HuH-7.5 (cell line): Measurements from ENCODE around the gene OBSCN.

Experiments used
- DNase-seq: peaks from one replicate; pipeline ENCODE4 v3.0.0; 2011; ENCODE audit warnings: low spot score

The OBSCN gene

GRCh38 chr1:228381356-228381755, 173.5 kb downstream of the OBSCN start:
- DNase-seq: no peak

- DNase-seq: no peak
These were observed 175.9 kb downstream of the OBSCN start for GRCh38 chr1:228383773-228384172.

GRCh38 chr1:228385232-228385631, 177.4 kb downstream of the OBSCN start:
- DNase-seq: no peak

- no peak for DNase-seq
These were observed 179.5 kb downstream of the OBSCN start for GRCh38 chr1:228387321-228387720.

- no peak for DNase-seq
These were observed 182.8 kb downstream of the OBSCN start for GRCh38 chr1:228390649-228391048.

- no peak for DNase-seq
These were observed 183.7 kb downstream of the OBSCN start for GRCh38 chr1:228391411-228392020.

- no peak for DNase-seq
These were observed 184.5 kb downstream of the OBSCN start for GRCh38 chr1:228392111-228392936.

GRCh38 chr1:228393268-228393701, 185.4 kb downstream of the OBSCN start:
- DNase-seq: no peak

- DNase-seq: no peak
These were observed 186.1 kb downstream of the OBSCN start for GRCh38 chr1:228393811-228394570.

GRCh38 chr1:228394571-228395394, 186.9 kb downstream of the OBSCN start:
- DNase-seq: no peak

GRCh38 chr1:228396770-228397662, 189.2 kb downstream of the OBSCN start:
- DNase-seq: no peak

- DNase-seq: no peak
These were observed 190.1 kb downstream of the OBSCN start for GRCh38 chr1:228397966-228398365.

GRCh38 chr1:228398741-228399461, 191.1 kb downstream of the OBSCN start:
- no peak for DNase-seq

GRCh38 chr1:228399531-228400236, 191.8 kb downstream of the OBSCN start:
- DNase-seq: no peak

GRCh38 chr1:228400237-228400651, 192.4 kb downstream of the OBSCN start:
- DNase-seq: no peak

- no peak for DNase-seq
These were observed 193.0 kb downstream of the OBSCN start for GRCh38 chr1:228400692-228401454.

GRCh38 chr1:228401782-228402640, 194.2 kb downstream of the OBSCN start:
- DNase-seq: no peak

GRCh38 chr1:228402641-228403025, 194.8 kb downstream of the OBSCN start:
- DNase-seq: no peak
